HepG2 (cell line): ENCODE measurements around the gene P4HB. TPM values are rescaled to one million over a fixed set of nuclear protein-coding genes. Genes with fewer than 3 reads are reported as not detected.

Experiments used
- ADNP ChIP-seq: sonication (generic); formaldehyde crosslinking; IDR thresholded peaks from 2 replicates; pipeline ENCODE4 v1.4.0; 2020; ENCODE audit warnings: missing genetic modification reagents
- EZH2 ChIP-seq: conservative IDR thresholded peaks from 2 replicates; pipeline ENCODE4 v1.6.1; 2012; ENCODE audit warnings: mild to moderate bottlenecking, low read depth, low read length, moderate library complexity
- HOXA3 ChIP-seq: sonication (generic); formaldehyde crosslinking; IDR thresholded peaks from 2 replicates; pipeline ENCODE4 v1.5.0; 2020; ENCODE audit warnings: missing genetic modification reagents
- HOXA9 ChIP-seq: sonication (generic); formaldehyde crosslinking; IDR thresholded peaks from 2 replicates; pipeline ENCODE4 v1.8.1; 2022; ENCODE audit warnings: missing genetic modification reagents, mild to moderate bottlenecking, moderate library complexity, borderline replicate concordance
- IRF2 ChIP-seq: IDR thresholded peaks from 2 replicates; pipeline ENCODE4 v1.6.1; 2018; ENCODE audit warnings: missing genetic modification reagents, missing compliant biosample characterization
- KLF16 ChIP-seq, 2 experiments: sonication (generic) in 1 of 2; formaldehyde crosslinking in 1 of 2; IDR thresholded peaks; 2 replicates each; pipeline versions ENCODE4 v1.6.1 to v1.8.0; 2016 to 2023; ENCODE audit warnings: missing genetic modification reagents in 2 of 2, missing compliant biosample characterization in 1 of 2
- NFIC ChIP-seq: IDR thresholded peaks from 2 replicates; pipeline ENCODE4 v1.6.1; 2012; ENCODE audit warnings: mild to moderate bottlenecking, low read length, inconsistent platforms
- SIN3B ChIP-seq: fragments of 150-350 bp; IDR thresholded peaks from 2 replicates; pipeline ENCODE4 v1.6.1; 2014; ENCODE audit warnings: low read length
- SMAD3 ChIP-seq: sonication (generic); formaldehyde crosslinking; IDR thresholded peaks from 2 replicates; pipeline ENCODE4 v1.4.0; 2020; ENCODE audit warnings: missing genetic modification reagents
- ZNF24 ChIP-seq: fragments of 450-650 bp; IDR thresholded peaks from 2 replicates; pipeline ENCODE4 v1.6.1; 2017; ENCODE audit warnings: antibody characterized with exemption, mild to moderate bottlenecking
- ZXDC ChIP-seq: sonication (generic); formaldehyde crosslinking; IDR thresholded peaks from 2 replicates; pipeline ENCODE4 v1.5.0; 2020; ENCODE audit warnings: mild to moderate bottlenecking, missing genetic modification reagents
- polyA plus RNA-seq, 8 experiments: library from polyadenylated mRNA; depleted of rRNA in 3 of 8; stranded (reverse) in 7 of 8; unstranded in 1 of 8; fragments of >200 nt; fragmentation: Illumina TruSeq in 4 of 8; extraction: Trizol in 4 of 8; gene quantifications; 2 replicates each; pipeline versions ENCODE4 v1.2.1 to v1.2.3, GENCODE V29; 2011 to 2016; ENCODE audit warnings: low read depth in 4 of 8, missing spikeins in 1 of 8, mixed read lengths in 1 of 8; ENCODE audit not compliant: insufficient read depth in 1 of 8
- total RNA-seq, 5 experiments: library from RNA; depleted of rRNA; stranded (reverse); fragments of >200 nt; fragmentation: Illumina TruSeq; extraction: Trizol; gene quantifications; 2 replicates each; pipeline ENCODE4 v1.2.3, GENCODE V29; 2016; ENCODE audit warnings: low read depth in 1 of 5
- TF ChIP-seq, protein P1 (sequence below), 2 experiments: sonication (generic) in 1 of 2; formaldehyde crosslinking in 1 of 2; IDR thresholded peaks; 2 replicates each; pipeline versions ENCODE4 v1.4.0 to v1.6.1; 2016 to 2020; ENCODE audit warnings: borderline replicate concordance in 1 of 2, low read depth in 1 of 2, mild to moderate bottlenecking in 1 of 2, missing genetic modification reagents in 1 of 2
- TF ChIP-seq, protein P2 (sequence below): sonication (generic); formaldehyde crosslinking; IDR thresholded peaks from 2 replicates; pipeline ENCODE4 v1.4.0; 2020; ENCODE audit warnings: missing genetic modification reagents
- TF ChIP-seq, protein P3 (sequence below): sonication (generic); formaldehyde crosslinking; IDR thresholded peaks from 2 replicates; pipeline ENCODE4 v1.9.0; 2021; ENCODE audit warnings: missing genetic modification reagents, mild to moderate bottlenecking, borderline replicate concordance

P4HB gene
- total and polyA plus RNA-seq, 2 of the 13 experiments (the other 11 are each of a cell fraction or from before 2014, with no cell fraction given) = 185 to 782 TPM

DNA sequence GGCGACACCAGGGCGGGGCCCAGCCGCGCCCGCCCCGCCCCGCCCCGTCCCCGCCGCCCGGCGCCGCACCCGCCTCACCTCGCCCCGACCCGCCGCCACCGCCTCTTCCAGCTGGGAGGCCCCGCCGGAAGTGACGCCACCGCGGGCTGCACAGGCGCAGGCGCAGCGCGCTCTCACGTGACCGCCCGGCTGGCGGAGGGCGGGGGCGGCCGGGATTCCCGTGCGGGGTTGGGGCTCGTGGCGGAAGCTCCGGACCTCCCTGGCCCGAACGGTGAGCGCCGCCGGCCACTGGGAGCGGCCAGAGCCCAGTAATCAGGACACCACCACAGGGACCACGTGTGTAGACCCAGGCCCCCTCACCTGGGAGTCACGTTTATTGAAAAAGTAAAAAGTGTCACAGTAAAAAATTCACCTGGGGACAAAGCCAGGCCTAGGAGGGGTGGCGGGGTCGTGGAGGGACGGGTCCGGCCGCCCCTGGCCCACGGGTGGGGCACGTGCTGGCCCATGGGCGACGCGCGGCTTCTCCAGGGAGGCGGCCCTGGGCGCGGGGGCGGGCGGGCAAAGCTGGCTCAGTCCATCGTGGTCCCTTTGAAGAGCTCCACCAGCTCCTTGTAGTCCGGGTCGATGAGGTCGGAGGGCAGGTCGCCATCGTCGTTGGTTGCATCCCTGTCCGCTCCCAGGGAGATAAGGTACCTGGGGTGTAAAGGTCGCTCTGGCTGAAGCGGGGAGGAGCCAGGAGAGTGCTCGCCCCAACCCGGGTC, 27.0 kb downstream of the P4HB start, which contains the start of gene MCRIP1 (continued):
- TF ChIP-seq, protein P1, sequence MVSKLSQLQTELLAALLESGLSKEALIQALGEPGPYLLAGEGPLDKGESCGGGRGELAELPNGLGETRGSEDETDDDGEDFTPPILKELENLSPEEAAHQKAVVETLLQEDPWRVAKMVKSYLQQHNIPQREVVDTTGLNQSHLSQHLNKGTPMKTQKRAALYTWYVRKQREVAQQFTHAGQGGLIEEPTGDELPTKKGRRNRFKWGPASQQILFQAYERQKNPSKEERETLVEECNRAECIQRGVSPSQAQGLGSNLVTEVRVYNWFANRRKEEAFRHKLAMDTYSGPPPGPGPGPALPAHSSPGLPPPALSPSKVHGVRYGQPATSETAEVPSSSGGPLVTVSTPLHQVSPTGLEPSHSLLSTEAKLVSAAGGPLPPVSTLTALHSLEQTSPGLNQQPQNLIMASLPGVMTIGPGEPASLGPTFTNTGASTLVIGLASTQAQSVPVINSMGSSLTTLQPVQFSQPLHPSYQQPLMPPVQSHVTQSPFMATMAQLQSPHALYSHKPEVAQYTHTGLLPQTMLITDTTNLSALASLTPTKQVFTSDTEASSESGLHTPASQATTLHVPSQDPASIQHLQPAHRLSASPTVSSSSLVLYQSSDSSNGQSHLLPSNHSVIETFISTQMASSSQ (IDR thresholded peaks at IDR 0.05; ENCODE audit: low read depth) = no peak
- TF ChIP-seq, protein P1 (CRISPR knock-in tag; IDR thresholded peaks at IDR 0.05; ENCODE audit: borderline replicate concordance) = no peak; the same call in 1 of the 2 replicates
- TF ChIP-seq IRF2 (0 out of 2 replicates have a peak, but pooled peaks have one; percentile 43), HOXA9 (CRISPR knock-in tag) (peak; percentile 70; the same call in 1 of the 2 replicates), SMAD3 (CRISPR knock-in tag) (peak; percentile 40), HOXA3 (CRISPR knock-in tag) (peak; percentile 86), SIN3B (no peak), KLF16 (CRISPR knock-in tag; IDR thresholded peaks at IDR 0.05) (peak in 1 of 2 experiments; percentile 70; a peak in 1 of 4 replicates), EZH2 (no peak), ADNP (CRISPR knock-in tag) (peak; percentile 61; the same call in 1 of the 2 replicates), NFIC (no peak), ZNF24 (no peak), ZXDC (peak; percentile 81; the same call in 1 of the 2 replicates)
- TF ChIP-seq, protein P2, sequence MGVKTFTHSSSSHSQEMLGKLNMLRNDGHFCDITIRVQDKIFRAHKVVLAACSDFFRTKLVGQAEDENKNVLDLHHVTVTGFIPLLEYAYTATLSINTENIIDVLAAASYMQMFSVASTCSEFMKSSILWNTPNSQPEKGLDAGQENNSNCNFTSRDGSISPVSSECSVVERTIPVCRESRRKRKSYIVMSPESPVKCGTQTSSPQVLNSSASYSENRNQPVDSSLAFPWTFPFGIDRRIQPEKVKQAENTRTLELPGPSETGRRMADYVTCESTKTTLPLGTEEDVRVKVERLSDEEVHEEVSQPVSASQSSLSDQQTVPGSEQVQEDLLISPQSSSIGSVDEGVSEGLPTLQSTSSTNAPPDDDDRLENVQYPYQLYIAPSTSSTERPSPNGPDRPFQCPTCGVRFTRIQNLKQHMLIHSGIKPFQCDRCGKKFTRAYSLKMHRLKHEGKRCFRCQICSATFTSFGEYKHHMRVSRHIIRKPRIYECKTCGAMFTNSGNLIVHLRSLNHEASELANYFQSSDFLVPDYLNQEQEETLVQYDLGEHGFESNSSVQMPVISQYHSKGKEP (CRISPR knock-in tag) = no peak
- TF ChIP-seq, protein P3, sequence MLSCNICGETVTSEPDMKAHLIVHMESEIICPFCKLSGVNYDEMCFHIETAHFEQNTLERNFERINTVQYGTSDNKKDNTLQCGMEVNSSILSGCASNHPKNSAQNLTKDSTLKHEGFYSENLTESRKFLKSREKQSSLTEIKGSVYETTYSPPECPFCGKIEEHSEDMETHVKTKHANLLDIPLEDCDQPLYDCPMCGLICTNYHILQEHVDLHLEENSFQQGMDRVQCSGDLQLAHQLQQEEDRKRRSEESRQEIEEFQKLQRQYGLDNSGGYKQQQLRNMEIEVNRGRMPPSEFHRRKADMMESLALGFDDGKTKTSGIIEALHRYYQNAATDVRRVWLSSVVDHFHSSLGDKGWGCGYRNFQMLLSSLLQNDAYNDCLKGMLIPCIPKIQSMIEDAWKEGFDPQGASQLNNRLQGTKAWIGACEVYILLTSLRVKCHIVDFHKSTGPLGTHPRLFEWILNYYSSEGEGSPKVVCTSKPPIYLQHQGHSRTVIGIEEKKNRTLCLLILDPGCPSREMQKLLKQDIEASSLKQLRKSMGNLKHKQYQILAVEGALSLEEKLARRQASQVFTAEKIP (CRISPR knock-in tag) = no peak
